ENCODE data around the gene SMARCD1. TPM values are rescaled to one million over a fixed set of nuclear protein-coding genes. Genes with fewer than 3 reads are reported as not detected.

SMARCD1 gene
- total RNA-seq, 4 donors from 2014 or later, result 45.9 to 97.2 (median 65.3) TPM

DNA sequence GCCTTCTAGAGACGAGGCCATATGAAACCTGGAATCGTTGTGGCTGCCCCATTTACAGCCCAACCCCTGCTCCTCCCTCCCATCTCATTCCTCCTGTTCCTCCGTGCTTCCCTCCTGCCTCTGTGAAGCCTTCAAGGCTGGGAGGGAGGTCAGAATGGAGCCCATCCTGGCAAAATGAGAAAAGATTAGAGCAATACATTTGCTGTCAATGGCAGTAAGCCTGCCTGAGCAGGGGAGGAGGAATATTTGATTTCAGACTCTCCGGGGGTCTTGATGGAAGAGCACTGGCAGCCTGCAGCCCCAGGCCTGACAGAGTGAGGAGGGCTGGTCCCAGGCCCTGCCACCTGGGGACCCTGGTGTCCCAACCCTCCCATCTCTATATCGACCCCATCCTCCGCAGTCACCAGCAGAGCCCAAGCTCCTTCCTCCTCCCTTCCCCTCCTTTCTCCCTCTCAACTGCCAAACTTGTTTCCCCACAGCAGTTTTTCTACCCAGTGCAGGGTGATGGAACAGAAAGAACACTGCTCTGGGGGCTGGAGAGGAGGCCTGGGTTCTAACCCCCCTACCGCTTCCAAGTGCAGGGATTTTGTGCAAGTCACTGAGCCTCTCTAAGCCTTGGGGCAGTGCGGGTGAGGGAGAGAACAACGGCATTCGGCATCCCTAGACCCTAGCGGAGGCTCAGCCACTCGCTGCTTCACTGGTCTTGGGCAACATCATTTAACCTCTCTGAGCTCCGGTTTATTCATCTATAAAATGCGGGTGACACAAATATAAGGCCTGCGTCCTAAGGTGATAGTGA is 43.9 kb upstream of the SMARCD1 start:
- DNase-seq (ENCODE audit: low spot score in 2 of 2), result no peak
- Histone ChIP-seq H3K27me3 (no peaks in the 10 kb centered on the region), H3K9me3 (no peaks in the 10 kb centered on the region), H3K4me3 (no peak overlapping the region), H3K4me1 (no peaks in the 10 kb centered on the region), H3K36me3 (no peaks in the 10 kb centered on the region), H3K27ac (no peak overlapping the region)
- 75 to 80% methylated on average over 15 of the region's 15 CpGs for WGBS, 2 donors
- TF ChIP-seq POLR2A (IDR thresholded peaks at IDR 0.05), result no peak
- TF ChIP-seq, protein P1, sequence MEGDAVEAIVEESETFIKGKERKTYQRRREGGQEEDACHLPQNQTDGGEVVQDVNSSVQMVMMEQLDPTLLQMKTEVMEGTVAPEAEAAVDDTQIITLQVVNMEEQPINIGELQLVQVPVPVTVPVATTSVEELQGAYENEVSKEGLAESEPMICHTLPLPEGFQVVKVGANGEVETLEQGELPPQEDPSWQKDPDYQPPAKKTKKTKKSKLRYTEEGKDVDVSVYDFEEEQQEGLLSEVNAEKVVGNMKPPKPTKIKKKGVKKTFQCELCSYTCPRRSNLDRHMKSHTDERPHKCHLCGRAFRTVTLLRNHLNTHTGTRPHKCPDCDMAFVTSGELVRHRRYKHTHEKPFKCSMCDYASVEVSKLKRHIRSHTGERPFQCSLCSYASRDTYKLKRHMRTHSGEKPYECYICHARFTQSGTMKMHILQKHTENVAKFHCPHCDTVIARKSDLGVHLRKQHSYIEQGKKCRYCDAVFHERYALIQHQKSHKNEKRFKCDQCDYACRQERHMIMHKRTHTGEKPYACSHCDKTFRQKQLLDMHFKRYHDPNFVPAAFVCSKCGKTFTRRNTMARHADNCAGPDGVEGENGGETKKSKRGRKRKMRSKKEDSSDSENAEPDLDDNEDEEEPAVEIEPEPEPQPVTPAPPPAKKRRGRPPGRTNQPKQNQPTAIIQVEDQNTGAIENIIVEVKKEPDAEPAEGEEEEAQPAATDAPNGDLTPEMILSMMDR (IDR thresholded peaks at IDR 0.05), result no peak
- no peak for TF ChIP-seq EP300 (IDR thresholded peaks at IDR 0.05)

DNA sequence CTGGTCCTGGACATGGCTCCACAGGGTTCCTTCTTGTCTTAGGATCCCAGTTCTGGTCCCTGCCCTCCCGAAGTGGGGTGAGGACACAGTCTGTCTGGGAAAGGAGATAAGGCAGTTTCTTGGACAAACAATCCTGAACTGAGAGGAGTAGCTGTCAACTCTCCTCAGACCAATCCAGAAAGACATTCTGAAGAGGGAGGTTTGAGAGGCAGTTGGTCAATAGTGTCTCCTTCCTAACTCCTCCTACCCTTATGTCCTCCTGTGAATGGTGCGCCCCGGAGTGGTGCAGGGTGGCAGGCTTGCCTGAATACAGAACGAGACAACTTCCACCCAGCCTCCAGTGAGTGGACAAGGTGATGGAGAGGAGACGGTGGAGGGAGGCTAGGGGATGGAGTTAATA is 43.2 kb upstream of the SMARCD1 start:
- Histone ChIP-seq H3K27me3 (no peaks in the 10 kb centered on the region), H3K4me3 (no peak overlapping the region), H3K9me3 (no peaks in the 10 kb centered on the region), H3K36me3 (no peaks in the 10 kb centered on the region), H3K4me1 (no peaks in the 10 kb centered on the region), H3K27ac (no peak overlapping the region)
- TF ChIP-seq EP300 (IDR thresholded peaks at IDR 0.05) (no peak), POLR2A (IDR thresholded peaks at IDR 0.05) (no peak)
- TF ChIP-seq, protein P1 (IDR thresholded peaks at IDR 0.05), result no peak
- no peak for DNase-seq (ENCODE audit: low spot score in 2 of 2)
- WGBS, 2 donors, result 89 to 90% methylated on average over 5 of the region's 5 CpGs

DNA sequence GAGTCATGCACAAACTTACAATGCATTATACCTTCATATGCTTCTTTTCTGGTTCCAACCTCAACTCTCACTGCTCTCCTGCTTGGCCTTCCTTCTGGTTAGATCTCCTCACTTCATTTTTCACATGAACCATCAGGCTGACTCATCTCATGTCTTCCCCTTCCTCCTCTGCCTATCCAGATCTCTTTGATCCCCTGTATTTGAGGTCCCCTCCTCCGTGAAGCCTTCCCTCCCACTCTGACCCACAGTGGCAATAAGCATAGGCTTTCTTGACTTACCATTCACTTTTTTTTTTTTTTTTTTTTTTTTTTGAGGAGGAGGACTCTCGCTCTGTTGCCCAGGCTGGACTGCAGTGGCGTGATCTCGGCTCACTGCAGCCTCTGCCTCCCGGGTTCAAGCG is 42.4 kb upstream of the SMARCD1 start:
- Histone ChIP-seq H3K27me3 (no peaks in the 10 kb centered on the region), H3K4me3 (no peak overlapping the region), H3K4me1 (no peaks in the 10 kb centered on the region), H3K9me3 (no peaks in the 10 kb centered on the region), H3K36me3 (no peaks in the 10 kb centered on the region), H3K27ac (no peak overlapping the region)
- no peak for DNase-seq (ENCODE audit: low spot score in 2 of 2)
- WGBS, 2 donors, result 82 to 89% methylated on average over 6 of the region's 6 CpGs
- no peak for TF ChIP-seq EP300 (IDR thresholded peaks at IDR 0.05)
- TF ChIP-seq, protein P1 (IDR thresholded peaks at IDR 0.05), result no peak
- no peak for TF ChIP-seq POLR2A (IDR thresholded peaks at IDR 0.05)

DNA sequence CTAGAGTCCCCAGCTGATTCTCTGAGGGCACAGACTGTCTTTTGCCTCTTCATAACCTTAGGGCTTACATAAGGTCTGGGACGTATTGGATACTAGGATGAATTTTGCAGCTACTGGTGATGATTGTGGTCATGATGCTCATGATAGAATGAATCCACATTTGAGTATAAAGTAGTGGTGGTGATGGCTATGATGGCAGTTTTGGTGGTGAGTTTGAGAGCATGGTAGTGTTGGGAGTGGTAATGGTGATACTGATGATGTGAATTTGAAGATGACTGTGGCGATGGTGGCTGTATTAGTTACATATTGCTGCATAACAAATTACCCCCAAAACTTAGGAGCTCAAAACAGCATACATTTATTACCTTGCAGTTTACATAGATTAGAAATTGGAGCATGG is 41.8 kb upstream of the SMARCD1 start:
- Histone ChIP-seq H3K4me3 (no peak overlapping the region), H3K4me1 (no peaks in the 10 kb centered on the region), H3K9me3 (no peaks in the 10 kb centered on the region), H3K36me3 (no peaks in the 10 kb centered on the region), H3K27me3 (no peaks in the 10 kb centered on the region), H3K27ac (no peak overlapping the region)
- 76 to 91% methylated on average over 2 of the region's 2 CpGs for WGBS, 2 donors
- no peak for DNase-seq (ENCODE audit: low spot score in 2 of 2)
- no peak for TF ChIP-seq EP300 (IDR thresholded peaks at IDR 0.05)
- TF ChIP-seq, protein P1 (IDR thresholded peaks at IDR 0.05), result no peak
- TF ChIP-seq POLR2A (IDR thresholded peaks at IDR 0.05), result no peak

DNA sequence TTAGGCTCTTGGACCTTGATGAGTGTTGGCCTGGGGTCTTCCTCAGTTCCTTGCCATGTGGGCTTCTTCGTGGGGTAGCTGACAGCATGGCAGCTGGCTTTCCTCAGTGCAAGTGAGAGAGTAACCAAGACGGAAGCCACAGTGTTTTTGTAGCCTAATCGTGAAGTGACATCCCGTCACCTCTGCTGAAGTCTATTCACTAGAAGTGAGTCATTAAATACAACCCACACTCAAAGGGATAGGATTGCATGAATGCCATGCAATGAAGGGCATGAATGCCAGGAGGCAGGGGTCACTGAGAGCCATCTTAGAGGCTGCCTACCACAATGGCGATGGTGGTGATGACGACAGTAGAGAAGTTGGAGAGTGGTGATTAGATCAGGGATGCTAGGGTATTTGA is 41.3 kb upstream of the SMARCD1 start:
- Histone ChIP-seq H3K27ac (no peak overlapping the region), H3K4me3 (no peak overlapping the region), H3K36me3 (no peaks in the 10 kb centered on the region), H3K9me3 (no peaks in the 10 kb centered on the region), H3K4me1 (no peaks in the 10 kb centered on the region), H3K27me3 (no peaks in the 10 kb centered on the region)
- TF ChIP-seq POLR2A (IDR thresholded peaks at IDR 0.05), result no peak
- TF ChIP-seq EP300 (IDR thresholded peaks at IDR 0.05), result no peak
- TF ChIP-seq, protein P1 (IDR thresholded peaks at IDR 0.05), result no peak
- 50 to 73% methylated on average over 6 of the region's 6 CpGs for WGBS, 2 donors
- no peak for DNase-seq (ENCODE audit: low spot score in 2 of 2)
